NCI-H2196 (cell line): ENCODE data around the gene AVEN.
"Not testable (repeated sequence)": the region's sequence is repeated elsewhere in the genome, so short reads cannot be mapped to it uniquely, and the experiment has no call there.

ENCODE experiments used
- DNase-seq: peaks from one replicate; lab custom pipeline; 2025; ENCODE audit not compliant: unreplicated experiment; lab: John Stamatoyannopoulos, UW

AVEN gene

DNA sequence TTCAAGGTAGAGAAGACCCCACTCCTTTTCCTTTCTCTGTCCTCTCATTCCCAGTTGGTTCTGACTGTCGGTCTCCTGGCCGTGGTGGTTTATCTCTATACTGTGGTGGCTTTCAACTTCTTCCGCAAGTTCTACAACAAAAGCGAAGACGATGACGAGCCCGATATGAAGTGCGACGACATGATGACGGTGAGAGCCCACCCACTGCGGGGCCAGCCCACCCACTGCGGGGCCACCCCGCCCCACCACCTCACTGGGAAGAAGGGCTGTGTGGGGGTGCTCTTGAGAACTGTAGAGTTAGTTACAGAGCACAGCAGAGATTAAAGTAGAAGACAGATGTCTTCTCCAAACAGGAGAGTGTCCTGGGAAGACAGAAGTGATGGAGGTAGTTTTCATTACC lies 181.3 kb downstream of the AVEN start:
- no peak for DNase-seq

- no peak for DNase-seq
Observed at GRCh38 chr15:33852570-33852969, 186.4 kb downstream of the AVEN start.

GRCh38 chr15:33852094-33852493 lies 186.9 kb downstream of the AVEN start:
- DNase-seq: no peak

DNA sequence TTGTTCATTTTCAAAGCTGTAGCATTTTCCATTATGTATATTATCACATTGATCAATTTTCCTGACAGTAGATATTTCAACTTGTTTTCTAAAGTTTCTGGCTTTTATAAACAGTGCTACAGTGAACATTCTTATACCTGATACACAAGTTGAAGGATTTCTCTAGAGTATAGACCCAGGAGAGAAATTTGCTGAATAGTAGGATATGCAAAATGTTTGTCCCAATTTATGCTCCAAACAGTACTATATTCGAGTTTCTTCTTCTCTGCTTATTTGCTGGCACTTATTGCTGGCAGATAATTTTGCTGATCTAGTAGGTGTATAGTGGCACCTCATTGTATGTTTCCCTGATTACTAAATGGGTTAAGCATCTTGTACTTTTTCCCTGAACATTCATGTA lies 187.9 kb downstream of the AVEN start:
- DNase-seq: no peak

- DNase-seq: no peak
Observed at GRCh38 chr15:33848011-33848410, 191.0 kb downstream of the AVEN start.

GRCh38 chr15:33846862-33847261 lies 192.1 kb downstream of the AVEN start:
- no peak for DNase-seq

DNA sequence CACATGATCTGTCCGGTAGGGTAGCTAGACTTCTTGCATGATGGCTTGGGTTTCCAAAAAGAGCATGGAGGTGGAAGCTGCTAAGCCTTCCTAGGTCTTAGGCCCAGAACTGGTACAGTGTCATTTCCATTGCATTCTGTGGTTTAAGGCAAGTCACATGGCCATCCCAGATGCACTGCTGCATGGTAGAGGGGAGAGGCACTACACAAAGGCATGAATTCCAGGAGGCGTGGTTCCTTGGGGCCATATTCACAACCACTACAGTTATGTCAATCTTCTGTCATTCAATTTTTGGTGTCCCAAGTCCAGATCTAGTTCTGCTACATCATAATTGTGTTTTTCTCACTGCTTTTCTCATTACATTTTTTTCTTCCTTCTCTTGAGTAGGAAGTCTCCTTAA lies 192.9 kb downstream of the AVEN start:
- DNase-seq: no peak

- no peak for DNase-seq
Observed at GRCh38 chr15:33844597-33844996, 194.4 kb downstream of the AVEN start.

DNA sequence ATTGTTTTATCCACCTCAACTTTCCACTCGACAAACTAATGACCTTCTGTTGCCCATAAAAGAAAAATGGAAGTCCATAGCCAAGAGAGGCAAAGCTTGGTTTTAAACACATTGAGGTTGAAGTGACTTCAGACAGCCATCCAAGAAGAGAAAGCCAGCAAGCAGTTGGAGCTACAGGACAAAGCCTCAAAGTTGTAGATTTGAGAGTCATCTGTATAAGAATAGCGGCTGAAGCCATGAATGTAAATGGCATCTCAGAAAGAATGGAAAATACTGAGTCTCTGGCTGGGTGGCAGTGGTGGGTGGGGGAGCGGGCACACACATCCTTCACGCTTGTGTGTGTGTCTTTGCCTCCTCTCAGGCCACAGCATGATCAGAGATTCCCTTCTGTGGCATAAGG lies 194.8 kb downstream of the AVEN start:
- DNase-seq: no peak

- no peak for DNase-seq
Observed at GRCh38 chr15:33840615-33841014, 198.4 kb downstream of the AVEN start.

GRCh38 chr15:33839540-33839939 lies 199.5 kb downstream of the AVEN start:
- no peak for DNase-seq

GRCh38 chr15:33837294-33837693 lies 201.7 kb downstream of the AVEN start:
- no peak for DNase-seq

DNA sequence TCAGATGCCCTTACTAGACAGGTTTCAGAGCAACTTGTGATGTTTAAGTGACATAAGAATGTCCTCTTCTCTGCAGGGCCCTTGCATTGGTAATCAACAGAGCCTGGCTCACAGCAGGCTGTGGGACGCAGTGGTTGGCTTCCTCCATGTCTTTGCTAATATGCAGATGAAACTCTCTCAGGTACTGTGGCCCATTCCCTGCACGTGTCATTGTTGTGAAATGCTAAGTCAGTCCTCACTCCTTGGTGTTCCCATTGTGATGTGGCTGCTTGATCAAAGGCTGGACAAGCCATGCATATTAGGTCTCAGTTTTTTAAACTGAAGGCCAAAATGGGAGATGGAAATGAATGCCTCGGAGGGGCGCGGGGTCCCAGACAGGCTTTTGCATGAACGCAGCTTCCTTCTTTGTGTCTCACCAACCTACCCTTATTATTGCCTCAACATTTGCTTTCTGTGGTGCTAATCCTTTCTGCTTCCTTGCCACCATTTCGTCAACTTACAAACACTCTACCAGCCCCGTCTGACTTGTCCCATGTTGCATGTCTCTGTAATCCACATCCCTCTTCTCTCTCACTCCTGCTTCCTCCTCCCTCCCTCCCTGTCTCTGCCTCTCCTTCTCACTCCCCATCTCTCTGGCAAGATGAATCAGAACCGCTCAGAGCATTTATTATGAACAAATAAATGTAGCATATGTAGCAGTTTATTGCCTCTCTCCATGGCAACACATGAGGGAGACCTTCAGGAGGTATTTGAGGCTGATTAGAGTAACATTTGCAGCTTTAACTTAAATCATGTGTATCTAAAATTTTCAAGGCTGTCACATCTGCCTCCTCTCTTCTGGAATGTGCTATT lies 203.9 kb downstream of the AVEN start:
- DNase-seq: no peak

DNA sequence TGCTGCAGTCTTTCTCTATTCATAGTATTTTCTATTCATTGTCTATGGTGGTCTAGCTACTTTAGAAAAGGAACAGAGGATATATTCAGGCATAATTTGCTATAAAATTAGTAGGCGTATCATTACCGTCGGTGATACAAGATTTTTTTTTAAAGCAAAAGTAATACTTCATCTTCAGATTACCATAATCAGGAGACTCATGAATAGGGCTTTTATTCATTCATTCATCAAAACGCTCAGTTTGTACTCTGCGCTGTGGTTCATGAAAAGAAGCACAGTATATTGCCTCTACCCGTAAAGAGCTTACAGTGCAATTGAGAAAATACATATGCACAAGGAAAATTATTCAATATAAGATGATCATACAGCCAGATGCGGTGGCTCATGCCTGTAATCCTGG lies 207.4 kb downstream of the AVEN start:
- no peak for DNase-seq

DNA sequence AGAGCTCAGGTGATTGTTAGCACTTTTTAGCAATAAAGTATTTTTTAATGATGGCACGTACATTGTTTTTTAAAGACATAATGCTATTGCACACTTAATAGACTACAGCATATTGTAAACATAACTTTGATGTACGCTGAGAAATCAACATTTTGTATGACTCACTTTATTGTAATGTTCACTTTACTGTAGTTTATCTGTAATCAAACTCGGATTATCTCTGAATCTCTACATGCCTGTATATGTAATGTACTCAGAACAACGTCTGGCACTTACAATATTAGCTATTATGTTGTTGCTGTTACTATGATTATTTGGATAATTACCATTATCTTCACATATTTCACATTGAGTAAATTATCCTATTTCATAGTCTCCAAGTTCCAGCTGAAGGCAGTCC lies 208.7 kb downstream of the AVEN start:
- no peak for DNase-seq

- DNase-seq: no peak
Observed at GRCh38 chr15:33826201-33826600, 212.8 kb downstream of the AVEN start.

DNA sequence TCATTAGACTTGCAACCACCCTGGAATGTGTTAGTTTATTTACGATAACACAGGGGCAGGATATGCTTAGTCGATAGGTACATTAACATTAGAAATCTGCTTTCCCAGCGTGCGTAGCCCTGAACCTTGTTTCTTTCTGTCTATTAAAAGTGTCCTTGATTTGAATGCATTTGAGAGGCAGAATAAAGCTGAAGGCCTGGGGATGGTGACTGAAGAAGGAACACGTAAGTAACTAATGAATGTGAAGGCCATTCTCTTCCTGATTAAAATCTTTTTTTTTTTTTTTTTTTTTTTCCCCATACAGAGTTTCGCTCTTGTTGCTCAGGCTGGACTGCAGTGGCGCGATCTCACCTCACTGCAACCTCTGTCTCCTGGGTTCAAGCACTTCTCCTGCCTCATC lies 213.6 kb downstream of the AVEN start:
- no peak for DNase-seq

DNA sequence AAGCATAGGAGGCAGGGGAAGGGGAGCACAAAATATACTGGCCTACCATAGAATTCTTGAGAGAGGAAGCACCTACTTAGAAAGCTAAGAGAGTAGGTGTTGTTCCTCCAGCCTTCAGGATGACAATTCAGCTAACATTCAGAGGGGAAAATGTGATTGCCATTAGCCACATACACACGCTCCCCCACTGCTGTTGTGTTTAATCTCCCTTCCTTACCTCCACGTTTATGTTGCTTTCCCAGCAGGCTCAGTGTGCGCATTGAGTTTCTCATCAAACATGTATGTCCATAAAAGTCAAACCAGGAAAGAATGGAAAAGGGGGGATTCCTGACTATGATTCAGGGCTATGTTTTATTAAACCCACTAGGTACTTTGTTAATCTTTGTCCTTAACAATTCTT lies 215.9 kb downstream of the AVEN start:
- no peak for DNase-seq

GRCh38 chr15:33822479-33822878 lies 216.5 kb downstream of the AVEN start:
- DNase-seq: no peak

DNA sequence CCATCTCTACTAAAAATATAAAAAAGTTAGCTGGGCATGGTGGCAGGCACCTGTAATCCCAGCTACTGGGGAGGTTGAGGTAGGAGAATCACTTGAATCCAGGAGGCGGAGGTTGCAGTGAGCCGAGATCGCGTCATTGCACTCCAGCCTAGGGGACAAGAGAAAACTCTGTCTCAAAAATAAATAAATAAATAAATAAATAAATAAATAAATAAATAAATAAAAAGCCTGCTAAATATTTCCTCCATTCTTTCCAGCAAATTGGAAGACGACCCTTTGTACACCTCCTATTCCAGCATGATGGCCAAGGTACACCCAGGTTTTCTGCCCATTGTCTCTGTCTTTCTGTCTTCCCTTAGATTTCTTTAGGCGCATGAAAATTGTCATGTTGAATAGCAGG lies 219.5 kb downstream of the AVEN start:
- not testable (repeated sequence) for DNase-seq
